GM21717 (cell line): ENCODE measurements around the gene BCKDHB.
"Not testable (repeated sequence)": the region's sequence is repeated elsewhere in the genome, so short reads cannot be mapped to it uniquely, and the experiment has no call there.

Experiments
- ATAC-seq: cut with Tn5 transposase; IDR thresholded peaks from one replicate; pipeline ENCODE4 v1.9.1; 2021; ENCODE audit warnings: mild to moderate bottlenecking, moderate library complexity; ENCODE audit not compliant: unreplicated experiment

BCKDHB gene

DNA sequence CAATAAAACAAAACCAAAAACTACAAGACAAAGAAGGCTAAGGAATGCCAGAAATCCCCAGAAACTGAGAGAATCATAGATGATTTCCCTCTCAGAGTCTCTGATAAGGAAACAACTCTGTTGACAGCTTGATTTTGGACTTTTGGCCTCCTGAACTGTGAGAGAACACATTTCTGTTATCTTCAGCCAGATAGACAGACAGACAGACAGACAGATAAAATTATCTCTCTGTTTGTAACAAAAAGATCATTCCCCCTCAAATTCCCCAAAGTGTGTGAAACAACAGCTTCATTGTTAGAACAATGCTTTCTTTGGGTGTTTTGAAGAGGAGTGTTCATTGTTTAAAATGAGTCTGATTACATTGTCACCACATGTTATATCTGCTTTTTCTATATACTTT lies 148.2 kb downstream of the BCKDHB start:
- ATAC-seq: no peak

DNA sequence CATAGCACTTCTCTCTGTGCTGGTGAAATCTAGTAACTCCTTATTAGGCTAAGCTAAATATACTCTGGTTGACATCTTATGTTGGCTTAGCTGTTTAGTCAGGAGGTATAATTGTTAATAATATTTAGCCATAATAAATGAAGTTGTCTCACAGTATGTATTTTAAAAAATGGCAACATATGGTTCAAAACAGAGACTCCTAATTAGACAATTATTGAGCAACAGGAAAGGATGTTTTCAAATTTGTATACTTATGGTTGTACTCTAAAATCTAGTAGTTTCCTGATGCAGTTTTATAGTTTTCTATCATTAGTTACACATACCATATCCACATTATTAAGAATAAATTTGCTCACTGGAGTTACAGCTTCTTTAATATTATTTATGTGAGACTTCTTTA lies 150.2 kb downstream of the BCKDHB start:
- ATAC-seq: no peak

DNA sequence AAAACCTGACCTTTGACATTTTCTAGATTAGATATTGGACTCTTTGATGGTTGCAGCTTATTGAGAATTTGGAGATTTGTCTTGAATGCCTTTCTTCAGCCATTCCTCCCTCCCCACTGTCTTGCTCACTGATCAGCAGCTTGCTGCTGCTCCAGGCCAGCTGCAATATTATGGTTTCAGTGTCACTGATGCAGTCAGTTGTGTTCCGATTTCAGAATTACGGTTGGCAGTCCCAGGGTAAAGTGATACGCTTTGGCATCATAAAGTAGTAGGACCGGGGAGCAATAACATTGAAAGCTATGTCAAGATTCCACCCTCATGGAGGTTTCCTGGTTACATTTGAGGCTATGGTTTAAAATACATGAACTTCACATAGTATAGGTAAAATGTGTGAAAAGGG lies 152.6 kb downstream of the BCKDHB start:
- ATAC-seq: no peak

DNA sequence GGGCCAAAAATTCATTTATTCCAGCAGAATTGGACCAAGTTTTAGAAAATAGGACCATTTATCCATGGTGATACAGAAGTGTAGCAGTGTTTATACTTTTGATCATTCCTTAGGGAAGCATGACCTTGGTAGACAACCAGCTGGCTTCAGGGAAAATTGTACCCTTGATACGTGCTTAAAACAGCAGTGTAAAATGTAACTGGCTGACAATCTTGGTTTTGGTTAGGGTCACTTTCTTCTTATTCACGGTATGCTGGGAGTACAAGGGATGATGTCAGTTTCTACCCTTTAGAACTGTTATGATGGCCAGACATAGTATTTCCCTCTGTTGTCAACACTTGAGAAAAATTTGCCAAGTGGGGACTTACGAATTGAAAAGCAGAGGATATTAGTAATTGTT lies 157.1 kb downstream of the BCKDHB start:
- no peak for ATAC-seq

DNA sequence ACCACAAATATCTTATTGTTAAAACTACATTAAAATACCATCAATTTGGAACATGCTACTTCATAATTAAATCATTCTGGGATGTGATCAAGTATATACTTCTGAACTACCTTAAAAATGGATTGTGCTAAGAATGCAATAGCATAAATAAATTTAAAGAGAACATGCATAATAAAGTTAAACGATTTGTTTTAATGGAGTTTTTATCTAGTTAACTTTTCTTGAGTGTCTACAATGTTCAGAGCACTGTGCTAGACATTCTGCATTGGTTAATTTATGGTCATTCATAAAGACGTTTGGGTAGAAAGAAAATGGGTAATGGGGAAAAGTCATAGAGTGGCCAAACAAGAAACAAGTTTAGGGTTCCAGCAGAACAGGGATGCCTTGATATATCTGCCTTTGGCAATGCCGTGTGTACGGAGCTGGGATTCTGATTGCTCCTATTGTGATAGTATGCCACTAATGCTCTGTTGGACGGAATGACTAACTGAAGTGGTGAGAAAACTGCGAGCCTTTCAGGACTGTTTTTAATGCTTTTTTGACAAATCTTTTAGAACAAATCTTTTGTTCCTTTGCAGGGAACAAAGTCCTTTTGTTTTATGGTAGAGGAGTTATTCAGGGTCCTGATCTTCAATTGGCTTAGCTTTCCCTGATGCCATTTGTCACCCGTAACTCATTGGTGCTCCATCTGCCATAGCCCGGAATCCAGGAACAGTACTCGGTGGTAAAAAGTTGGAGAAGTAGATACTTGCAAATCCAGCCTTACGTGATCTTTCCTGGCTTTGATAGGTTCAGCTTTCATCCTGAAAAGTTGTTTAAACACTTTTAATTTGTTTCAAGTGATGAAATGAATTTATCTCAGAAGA lies 162.6 kb downstream of the BCKDHB start:
- no peak for ATAC-seq

DNA sequence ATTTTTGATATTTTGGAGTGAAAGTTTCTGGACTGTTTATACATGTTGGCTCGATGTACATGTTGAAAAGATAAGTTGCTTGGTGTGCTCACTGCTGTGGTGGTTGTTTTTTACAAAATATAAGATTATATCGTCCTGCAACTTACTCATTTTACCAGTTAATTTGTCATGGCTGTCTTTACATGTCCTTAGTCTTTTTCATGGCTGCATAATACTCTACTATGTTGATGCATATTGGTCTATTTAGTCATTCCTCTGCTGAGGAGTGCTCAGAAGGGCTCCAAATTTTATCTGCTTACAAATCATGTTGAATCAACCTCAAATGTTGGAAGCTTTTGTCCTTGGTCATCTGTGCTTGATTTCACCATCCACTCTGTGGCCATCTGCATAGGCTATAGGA lies 164.6 kb downstream of the BCKDHB start:
- no peak for ATAC-seq

DNA sequence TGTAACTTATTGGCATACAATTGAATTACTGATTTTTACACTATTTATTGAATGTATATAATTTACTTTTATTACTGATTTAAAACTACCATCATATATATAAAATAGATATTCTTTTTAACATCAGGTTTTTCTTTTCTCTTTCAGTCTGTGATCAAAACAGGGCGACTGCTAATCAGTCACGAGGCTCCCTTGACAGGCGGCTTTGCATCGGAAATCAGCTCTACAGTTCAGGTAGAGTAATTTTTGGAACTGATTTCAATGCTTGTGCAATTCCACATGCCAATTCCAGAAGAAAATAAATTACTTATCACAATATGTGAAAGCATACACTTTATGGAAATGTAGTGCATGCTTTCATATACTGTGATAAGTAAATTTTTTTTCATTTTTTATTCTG lies 166.5 kb downstream of the BCKDHB start:
- ATAC-seq: no peak

DNA sequence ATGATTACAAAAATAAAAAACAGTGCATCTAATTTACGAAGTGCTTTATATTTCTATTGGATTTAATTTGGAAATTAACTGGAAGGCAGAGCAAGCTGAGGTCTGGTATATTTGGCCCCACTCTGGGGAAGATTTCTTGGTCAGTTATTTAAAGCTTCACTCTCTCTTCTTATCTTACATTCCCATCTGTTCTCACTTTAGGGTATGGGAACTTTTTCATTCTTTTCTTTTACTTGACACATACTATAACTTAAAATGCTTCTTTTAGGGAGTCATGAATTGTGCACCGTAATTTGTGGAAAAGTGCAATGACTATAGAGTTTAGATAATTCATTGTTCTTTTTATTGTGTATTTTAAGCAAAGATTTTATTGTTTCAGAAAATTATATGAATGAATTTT lies 170.4 kb downstream of the BCKDHB start:
- ATAC-seq: no peak

DNA sequence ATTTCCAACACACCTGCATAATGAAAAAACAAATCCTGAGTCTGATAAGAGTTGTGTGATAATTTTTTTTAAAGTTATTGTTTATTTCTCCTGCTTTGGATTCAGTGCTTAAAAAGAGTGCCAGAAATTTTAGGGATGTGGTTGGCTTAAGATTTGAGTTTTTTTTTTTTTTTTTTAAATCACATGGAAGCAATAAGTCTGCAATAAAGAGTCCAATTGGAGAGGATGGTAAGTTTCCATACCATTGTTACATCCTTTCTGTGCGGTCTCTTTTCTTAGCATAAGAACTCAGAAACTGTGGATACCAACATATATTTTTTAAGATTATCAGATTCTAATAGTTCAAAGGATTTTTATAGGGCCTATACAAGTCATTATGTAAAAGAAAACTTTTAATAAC lies 171.0 kb downstream of the BCKDHB start:
- ATAC-seq: no peak

DNA sequence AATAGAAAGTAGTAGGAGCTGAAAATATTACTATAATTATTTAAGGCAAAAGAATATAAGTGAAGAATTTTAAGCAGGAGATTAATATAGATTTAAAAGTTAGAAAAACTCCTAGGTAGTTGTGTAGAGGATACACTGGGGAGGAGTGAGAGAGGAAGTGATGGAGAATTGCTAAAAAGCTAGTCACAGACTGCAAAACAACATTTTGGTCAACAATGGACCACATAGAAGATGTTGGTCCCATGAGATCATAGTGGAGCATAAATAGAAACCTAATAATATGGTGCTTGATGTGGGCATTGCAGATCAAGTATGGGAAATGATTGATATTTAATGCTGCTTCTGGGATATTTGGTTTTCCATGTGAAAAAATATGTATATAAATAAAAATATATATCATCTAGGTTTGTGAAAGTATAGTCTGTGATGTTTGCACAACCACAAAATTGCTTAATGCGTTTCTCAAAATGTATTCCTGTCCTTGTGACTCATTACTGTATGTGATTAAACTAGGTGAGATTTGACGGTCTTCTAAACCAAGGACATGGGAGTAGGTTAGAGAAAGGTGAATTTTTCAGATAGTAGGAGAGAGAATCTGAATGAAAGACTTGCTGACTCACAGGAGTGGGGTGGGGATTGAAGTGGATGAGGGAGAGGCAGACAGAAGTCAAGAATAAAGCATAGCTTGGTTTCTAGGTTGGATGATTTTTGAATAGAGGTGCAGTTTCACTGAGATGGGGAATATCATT lies 174.0 kb downstream of the BCKDHB start:
- ATAC-seq: peak; percentile 82

DNA sequence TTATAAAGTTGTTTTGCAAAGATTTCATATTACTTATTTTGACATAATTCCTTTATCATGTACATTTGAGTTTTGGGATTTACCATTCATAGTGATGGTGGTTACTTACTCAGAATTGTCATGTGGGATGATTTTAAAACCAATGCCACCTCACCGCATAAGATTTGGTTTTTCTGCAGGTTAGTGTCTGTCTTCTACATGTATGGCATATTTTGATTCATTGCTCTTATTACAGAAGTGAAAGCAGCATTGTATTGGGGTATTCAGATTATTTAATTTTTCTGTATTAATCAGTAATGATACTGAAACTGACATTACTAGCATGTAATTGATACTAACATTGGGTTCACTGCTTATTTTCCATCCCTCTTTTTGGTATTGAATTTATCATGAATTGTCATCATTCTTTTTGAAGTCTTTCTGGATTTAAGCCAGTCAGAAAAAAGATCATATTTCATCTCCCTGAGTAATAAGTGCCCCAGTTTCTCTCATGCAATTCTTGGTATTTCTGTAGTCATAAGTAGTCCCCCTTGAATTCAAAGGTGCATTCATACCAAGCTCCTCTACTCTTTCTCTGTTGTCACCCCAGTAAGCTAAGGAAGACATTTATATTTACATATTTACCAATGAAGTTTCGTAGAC lies 176.6 kb downstream of the BCKDHB start:
- ATAC-seq: no peak

DNA sequence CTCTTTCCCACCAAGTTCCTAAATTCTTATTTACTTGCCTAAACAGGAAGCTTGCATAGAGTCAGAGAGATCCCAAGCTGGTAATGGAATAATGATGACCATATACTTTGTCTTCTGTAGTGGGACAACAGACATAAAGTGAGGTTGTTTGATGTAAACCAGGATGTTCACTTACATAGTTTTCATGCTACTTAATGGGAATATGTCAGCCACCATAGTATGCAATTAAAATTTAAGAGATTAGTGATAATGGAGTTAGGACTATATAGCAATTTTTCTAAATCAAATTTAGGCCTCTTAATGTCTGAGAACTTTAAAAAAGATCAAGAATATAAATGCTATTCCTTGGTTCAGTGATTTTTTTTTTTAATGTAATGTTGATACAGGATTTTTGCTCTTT lies 180.6 kb downstream of the BCKDHB start:
- ATAC-seq: no peak

DNA sequence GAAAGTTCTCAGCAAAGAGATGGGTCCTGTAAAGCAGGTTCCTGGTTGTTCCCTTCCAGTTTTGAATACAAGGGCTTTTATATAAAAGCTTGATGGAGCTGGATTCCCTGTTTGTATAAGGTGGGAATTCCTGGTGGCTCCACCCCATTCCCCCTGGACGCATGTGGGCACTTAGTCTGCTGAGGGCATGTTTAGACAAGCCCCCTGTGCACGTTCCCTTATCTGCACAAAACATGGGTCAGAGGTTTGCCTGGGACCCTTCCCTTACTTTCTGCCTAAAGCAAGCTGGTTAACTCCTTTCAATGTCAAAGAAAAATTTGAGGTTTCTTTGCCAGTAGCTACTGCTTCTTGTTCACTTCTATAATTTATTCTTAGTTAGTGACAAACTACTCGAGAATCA lies 181.1 kb downstream of the BCKDHB start:
- ATAC-seq: no peak

DNA sequence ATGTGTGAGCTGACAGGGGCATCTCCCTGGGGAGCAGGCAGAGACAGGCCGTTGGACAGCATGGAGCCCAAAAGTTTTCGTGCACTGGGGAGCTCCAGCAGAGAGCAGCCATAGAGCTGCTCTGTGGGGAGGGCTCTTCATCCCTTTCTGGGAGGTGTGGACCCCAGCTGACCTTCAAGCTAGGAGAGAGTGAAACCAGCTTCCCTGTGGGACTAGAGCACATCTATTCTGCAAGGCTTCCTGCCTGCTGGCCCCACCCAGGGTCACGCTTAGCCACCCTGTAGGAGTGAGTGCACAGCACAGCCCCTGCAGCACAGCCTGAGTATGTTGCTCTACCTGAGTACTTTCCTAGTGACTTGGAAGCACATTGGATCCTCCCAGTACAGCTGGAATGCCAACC lies 183.3 kb downstream of the BCKDHB start:
- ATAC-seq: no peak

DNA sequence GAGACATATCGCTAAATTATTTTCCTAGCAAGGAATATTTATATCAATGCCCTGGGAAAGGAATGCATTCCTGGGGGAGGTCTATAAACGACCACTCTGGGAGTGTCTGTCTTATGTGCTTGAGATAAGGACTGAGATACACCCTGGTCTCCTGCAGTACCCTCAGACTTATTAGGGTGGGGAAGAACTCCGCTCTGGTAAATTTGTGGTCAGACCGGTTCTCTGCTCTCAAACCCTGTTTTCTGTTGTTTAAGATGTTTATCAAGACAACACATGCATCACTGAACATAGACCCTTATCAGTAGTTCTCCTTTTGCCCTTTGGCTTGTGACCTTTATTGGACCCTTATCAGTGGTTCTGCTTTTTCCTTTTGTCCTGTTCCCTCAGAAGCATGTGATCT lies 188.1 kb downstream of the BCKDHB start:
- not testable (repeated sequence) for ATAC-seq

DNA sequence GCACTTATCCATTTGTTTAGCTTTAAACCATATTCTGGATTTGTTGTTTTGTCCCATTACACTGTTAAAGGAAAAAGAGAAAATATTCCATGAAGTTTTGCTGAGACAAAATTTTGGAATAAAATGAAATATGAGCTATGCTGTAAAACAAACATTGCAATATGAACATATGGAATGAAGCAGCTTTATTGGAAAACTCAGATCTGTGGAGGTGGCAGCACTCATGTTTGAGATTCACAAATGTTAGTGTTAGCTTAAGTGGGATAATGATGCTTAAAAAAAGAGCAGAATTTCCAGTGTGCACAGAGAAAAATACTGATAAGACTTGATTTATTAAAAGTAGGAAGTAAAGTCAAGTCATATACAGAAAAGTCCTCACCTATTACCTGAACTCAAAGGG lies 196.2 kb downstream of the BCKDHB start:
- no peak for ATAC-seq

DNA sequence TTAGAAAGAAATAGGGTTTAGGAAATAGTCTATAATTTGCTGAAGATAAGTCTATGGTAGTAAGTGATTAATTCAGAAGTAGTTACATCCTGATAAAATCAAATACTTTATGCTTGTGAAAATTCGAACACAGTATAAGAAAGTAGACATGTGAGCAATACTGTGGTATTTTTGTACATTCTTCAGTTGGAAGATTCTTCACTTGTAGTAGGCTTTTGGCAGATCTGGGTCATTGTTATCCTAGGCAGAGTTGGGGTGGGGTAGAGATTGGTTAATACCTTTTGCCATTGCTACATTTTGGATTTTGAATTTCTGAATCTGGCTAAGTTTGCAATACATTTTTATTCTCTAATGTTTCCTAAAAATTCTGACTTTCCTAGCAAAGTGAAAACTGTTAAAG lies 197.5 kb downstream of the BCKDHB start:
- no peak for ATAC-seq

DNA sequence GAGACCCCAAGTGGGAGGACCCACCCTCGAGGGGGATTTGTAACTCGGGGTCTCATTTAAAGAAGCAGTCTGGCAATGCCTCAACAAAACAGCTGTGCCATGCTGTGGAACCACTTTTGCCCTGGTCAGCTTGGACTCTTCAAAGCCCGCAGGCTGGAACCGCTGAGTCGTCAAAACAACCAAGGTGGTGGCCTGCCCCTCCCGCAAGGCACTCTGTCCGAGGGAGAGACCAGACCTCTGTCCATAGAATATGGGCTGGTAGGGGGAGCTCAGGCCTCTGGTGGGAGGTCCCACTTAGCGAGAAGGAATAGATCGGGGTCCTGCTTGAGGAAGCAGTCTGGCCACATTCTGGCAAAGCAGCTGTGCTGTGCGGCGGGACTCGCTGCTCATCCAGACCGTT lies 208.1 kb downstream of the BCKDHB start:
- ATAC-seq: no peak

DNA sequence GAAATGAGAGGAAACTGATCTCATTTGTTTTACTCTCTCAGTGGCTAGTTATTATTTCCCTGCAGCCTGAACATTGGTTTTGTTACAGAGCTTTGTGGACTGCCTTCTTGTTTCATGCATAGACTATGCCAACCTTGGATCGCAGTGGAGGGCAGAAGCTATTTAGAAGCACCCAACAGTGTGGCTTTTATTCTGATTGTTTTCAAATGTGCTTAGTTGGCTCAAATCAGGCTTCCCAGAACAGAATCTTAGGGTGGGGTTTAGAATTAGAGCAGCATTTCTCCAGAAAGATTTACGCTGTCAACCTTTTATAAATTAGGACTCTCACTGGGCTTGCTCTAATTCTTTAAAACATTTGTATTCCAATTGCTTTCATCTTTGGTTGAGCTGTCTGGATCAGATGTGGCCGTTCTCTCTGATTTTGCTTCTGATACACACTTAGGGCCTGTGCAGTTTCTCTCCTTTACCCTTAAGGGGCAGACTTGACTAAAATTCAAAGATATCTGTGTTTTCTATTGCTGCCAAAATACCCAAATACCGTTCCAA lies 210.3 kb downstream of the BCKDHB start:
- no peak for ATAC-seq

DNA sequence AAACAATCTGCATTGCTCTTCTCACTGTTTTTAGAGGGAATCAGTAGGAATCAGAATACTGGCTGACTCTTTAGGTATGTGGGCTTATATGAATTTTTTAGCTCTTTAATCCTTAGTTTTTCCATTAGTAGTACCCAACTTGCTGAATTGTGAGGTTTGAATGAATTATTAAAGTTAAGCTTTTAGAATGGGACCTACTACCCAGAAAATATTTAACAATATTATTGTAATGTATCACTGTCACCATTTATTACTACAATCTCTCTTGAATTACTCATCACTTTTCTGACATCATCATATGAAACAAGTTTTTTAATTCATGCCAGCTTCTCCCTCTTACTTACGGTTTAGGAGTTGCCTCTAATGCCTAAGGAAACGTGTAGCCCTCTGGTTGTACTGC lies 212.7 kb downstream of the BCKDHB start:
- no peak for ATAC-seq

DNA sequence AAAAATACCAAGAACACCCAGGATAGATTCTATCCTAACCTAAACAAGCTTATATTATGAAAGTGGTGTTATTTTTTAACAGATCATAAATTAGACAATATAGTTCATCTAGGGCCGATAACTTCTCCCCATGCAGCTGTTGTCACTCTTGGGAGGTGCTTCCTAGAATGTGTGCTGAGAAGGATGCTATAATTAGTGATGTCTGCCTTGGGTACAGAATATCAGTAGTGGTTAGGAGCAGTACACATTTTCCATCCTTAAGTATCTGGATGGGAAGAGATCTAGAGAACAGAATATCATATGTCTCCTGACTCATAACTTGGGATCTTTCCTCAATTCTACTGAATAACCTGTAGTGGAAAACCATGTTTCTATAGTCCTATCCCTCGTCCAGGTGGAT lies 214.5 kb downstream of the BCKDHB start:
- no peak for ATAC-seq

DNA sequence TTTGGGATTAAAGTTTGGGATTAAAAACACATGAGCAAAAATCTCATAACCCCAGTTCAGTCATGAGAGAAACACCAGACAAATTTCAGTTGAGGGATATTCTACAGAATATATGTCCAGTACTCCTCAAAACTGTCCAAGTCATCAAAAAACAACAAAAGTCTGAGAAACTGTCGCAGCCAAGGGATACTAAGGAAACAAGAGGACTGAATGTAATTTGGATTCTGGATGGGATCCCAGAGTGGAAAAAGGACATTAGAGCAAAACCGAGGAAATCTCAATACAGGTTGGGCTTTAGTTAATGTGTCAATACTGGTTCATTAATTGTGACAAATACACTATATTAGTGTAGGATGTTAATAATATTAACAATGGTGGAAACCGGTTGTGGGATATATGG lies 219.3 kb downstream of the BCKDHB start:
- ATAC-seq: no peak
